Measurements from ENCODE around the gene HSDL2. TPM values are rescaled to one million over a fixed set of nuclear protein-coding genes. Genes with fewer than 3 reads are reported as not detected.

Gene HSDL2
- polyA plus RNA-seq, 1 of the 3 experiments (the other 2 are of a cell fraction), result 14.4 TPM

GRCh38 chr9:112503170-112503569 is 123.3 kb downstream of the HSDL2 start:
- Histone ChIP-seq H4K20me1 (ENCODE audit: insufficient read depth) (no peaks in the 10 kb centered on the region), H3K9me2 (no peaks in the 10 kb centered on the region), H3K4me2 (no peak overlapping the region), H3K36me3 (replicated peaks in 1 of 2; ENCODE audit: control insufficient read depth in 1 of 2, insufficient read depth in 2 of 2, low read length in 1 of 2) (no peaks in the 10 kb centered on the region), H3F3A (replicated peaks; ENCODE audit: insufficient read depth) (peaks cover 6% of the 10 kb centered on the region), H3K9ac (no peak overlapping the region), H3K4me3 (ENCODE audit: low read depth in 2 of 2, low read length in 1 of 2) (no peak overlapping the region), H3K79me2 (ENCODE audit: insufficient read depth) (peaks cover 26% of the 10 kb centered on the region; the same call in 1 of the 2 replicates), H3K27ac (ENCODE audit: low read depth in 2 of 2, low read length in 1 of 2) (no peak overlapping the region), H3K9me3 (no peaks in the 10 kb centered on the region), H3K4me1 (ENCODE audit: control insufficient read depth in 1 of 2, insufficient read depth in 2 of 2, low read depth in 1 of 2, low read length in 1 of 2) (peaks cover 0 to under 1% of the 10 kb centered on the region in 2 experiments; a peak in 1 of 4 replicates), H3K27me3 (ENCODE audit: insufficient read depth) (no peaks in the 10 kb centered on the region), H2AFZ (ENCODE audit: low read depth) (no peak overlapping the region)
- 97% methylated on average over 5 of the region's 5 CpGs for WGBS (ENCODE audit: low lambda C conversion rate)
- no peak for DNase-seq
- ChIA-PET CTCF (interaction anchor here (0.6 kb wide), 1 partner anchor 390 kb away, joined by 3 read pairs; no protein-coding TSS in a partner anchor), POLR2A (no interaction called here)
- TF ChIP-seq GABPA (IDR thresholded peaks at IDR 0.05; ENCODE audit: low read depth) (no peak), JUND (IDR thresholded peaks at IDR 0.05) (no peak), RAD21 (IDR thresholded peaks at IDR 0.05; ENCODE audit: low read length) (no peak), SIN3A (IDR thresholded peaks at IDR 0.05; ENCODE audit: borderline replicate concordance, low read depth, low read length) (no peak), MEF2A (IDR thresholded peaks at IDR 0.05; ENCODE audit: borderline replicate concordance, low read depth) (no peak), ZBTB33 (IDR thresholded peaks at IDR 0.05; ENCODE audit: borderline replicate concordance, low read depth) (no peak), USF2 (IDR thresholded peaks at IDR 0.05; ENCODE audit: borderline replicate concordance, low read depth, low read length) (no peak), EP300 (IDR thresholded peaks at IDR 0.05; ENCODE audit: borderline replicate concordance in 1 of 2, low read depth in 1 of 2, low read length in 1 of 2) (no peak), NFIC (IDR thresholded peaks at IDR 0.05; ENCODE audit: borderline replicate concordance) (no peak), CHD2 (IDR thresholded peaks at IDR 0.05; ENCODE audit: low read length, partially characterized antibody) (no peak), RCOR1 (IDR thresholded peaks at IDR 0.05; ENCODE audit: low read length) (no peak), TEAD4 (IDR thresholded peaks at IDR 0.05; ENCODE audit: borderline replicate concordance, insufficient read depth) (no peak), TCF12 (IDR thresholded peaks at IDR 0.05) (no peak)
- TF ChIP-seq, protein P1, sequence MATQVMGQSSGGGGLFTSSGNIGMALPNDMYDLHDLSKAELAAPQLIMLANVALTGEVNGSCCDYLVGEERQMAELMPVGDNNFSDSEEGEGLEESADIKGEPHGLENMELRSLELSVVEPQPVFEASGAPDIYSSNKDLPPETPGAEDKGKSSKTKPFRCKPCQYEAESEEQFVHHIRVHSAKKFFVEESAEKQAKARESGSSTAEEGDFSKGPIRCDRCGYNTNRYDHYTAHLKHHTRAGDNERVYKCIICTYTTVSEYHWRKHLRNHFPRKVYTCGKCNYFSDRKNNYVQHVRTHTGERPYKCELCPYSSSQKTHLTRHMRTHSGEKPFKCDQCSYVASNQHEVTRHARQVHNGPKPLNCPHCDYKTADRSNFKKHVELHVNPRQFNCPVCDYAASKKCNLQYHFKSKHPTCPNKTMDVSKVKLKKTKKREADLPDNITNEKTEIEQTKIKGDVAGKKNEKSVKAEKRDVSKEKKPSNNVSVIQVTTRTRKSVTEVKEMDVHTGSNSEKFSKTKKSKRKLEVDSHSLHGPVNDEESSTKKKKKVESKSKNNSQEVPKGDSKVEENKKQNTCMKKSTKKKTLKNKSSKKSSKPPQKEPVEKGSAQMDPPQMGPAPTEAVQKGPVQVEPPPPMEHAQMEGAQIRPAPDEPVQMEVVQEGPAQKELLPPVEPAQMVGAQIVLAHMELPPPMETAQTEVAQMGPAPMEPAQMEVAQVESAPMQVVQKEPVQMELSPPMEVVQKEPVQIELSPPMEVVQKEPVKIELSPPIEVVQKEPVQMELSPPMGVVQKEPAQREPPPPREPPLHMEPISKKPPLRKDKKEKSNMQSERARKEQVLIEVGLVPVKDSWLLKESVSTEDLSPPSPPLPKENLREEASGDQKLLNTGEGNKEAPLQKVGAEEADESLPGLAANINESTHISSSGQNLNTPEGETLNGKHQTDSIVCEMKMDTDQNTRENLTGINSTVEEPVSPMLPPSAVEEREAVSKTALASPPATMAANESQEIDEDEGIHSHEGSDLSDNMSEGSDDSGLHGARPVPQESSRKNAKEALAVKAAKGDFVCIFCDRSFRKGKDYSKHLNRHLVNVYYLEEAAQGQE (IDR thresholded peaks at IDR 0.05; ENCODE audit: low read depth, low read length), result no peak
